DOHH2 (cell line): Measurements from ENCODE around the gene NAGS.

Experiments used
- CTCF ChIP-seq: fragments of 200-600 bp; sonication (generic); IDR thresholded peaks from one replicate; pipeline ENCODE4 v1.5.1; 2014; ENCODE audit warnings: antibody characterized with exemption, mild to moderate bottlenecking, low read depth, low read length; ENCODE audit not compliant: poor library complexity, severe bottlenecking
- EZH2phosphoT487 ChIP-seq: fragments of 200-600 bp; sonication (generic); IDR thresholded peaks from 2 replicates; pipeline ENCODE4 v1.6.1; 2017; ENCODE audit warnings: borderline replicate concordance, mild to moderate bottlenecking, antibody characterized with exemption, low read length, moderate library complexity, mixed read lengths

DNA sequence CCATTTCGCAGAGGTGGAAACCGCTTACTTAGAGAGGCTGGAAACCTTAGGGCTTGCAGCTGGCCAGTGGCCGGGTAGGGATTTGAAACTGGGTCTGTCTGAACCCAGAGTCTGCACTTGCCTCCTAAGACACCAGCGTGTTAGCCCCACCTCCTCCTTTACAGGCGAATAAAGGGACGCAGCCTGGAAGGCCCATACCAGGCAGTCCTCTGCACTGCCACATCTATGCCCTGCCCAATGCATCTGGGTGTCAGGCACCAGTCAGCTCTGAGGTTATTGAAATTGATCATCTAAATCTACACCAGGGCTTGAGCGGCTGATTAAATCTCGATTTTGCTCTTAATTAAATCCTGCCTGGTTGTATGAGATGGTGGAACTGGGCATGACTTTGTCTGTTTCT, 19.9 kb upstream of the NAGS start:
- TF ChIP-seq CTCF (no peak), EZH2phosphoT487 (no peak)
